Esophagus squamous epithelium (tissue), 5 donors: ENCODE measurements around the gene NPHP3. TPM values are rescaled to one million over a fixed set of nuclear protein-coding genes. Genes with fewer than 3 reads are reported as not detected.

ENCODE experiments used
- DNase-seq: peaks from one replicate; lab custom pipeline; 2025; lab: John Stamatoyannopoulos, UW
- H3K27ac ChIP-seq, 4 donors: fragments of 200-600 bp; sonication (generic); one replicate each; pipeline ENCODE4 v1.5.1; 2016 to 2019; ENCODE audit warnings: mild to moderate bottlenecking in 1 of 4
- H3K27me3 ChIP-seq, 4 donors: fragments of 200-600 bp; sonication (generic); 1 replicate in 3 of 4; 2 replicates in 1 of 4; pipeline versions ENCODE4 v1.5.1 to v1.6.0; 2017 to 2021; ENCODE audit warnings: antibody characterized with exemption in 1 of 4
- H3K36me3 ChIP-seq, 3 donors: fragments of 200-600 bp; sonication (generic); one replicate each; pipeline ENCODE4 v1.5.1; 2016 to 2019
- H3K4me1 ChIP-seq, 3 donors: fragments of 200-600 bp; sonication (generic); one replicate each; pipeline ENCODE4 v1.5.1; 2017 to 2019
- H3K4me3 ChIP-seq, 4 donors: fragments of 200-600 bp; sonication (generic); 1 replicate in 3 of 4; 2 replicates in 1 of 4; pipeline ENCODE4 v1.5.1; 2016 to 2019; ENCODE audit warnings: mild to moderate bottlenecking in 2 of 4, moderate library complexity in 1 of 4
- H3K9me3 ChIP-seq, 3 donors: fragments of 200-600 bp; sonication (generic); one replicate each; pipeline ENCODE4 v1.5.1; 2016 to 2019
- CTCF ChIP-seq, 6 experiments: fragments of 450-650 bp in 4 of 6; fragments of 200-600 bp in 2 of 6; sonication (generic) in 2 of 6; IDR thresholded peaks; one replicate each; pipeline ENCODE4 v1.5.1; 2016 to 2019; ENCODE audit warnings: antibody characterized with exemption in 6 of 6, mild to moderate bottlenecking in 4 of 6, moderate library complexity in 4 of 6
- POLR2A ChIP-seq, 4 donors: fragments of 450-650 bp; IDR thresholded peaks; one replicate each; pipeline ENCODE4 v1.6.1; 2017; ENCODE audit warnings: antibody characterized with exemption in 4 of 4, mild to moderate bottlenecking in 4 of 4, moderate library complexity in 3 of 4
- WGBS, 2 donors: methylation state at CpG; one replicate each; pipeline ENCODE4 v1.1.5; 2018; 5-methylcytosine and 5-hydroxymethylcytosine counted together
- intact Hi-C: fragments of 100-400 bp; cut with DNase I; formaldehyde crosslinking; loops from one replicate; pipeline ENCODE4 v1.15.0; 2022
- total RNA-seq, 4 donors: library from RNA; depleted of rRNA; stranded (reverse); fragments of >200 nt; gene quantifications; one replicate each; pipeline ENCODE4 v1.1.0, GENCODE V29; 2016
- donor health status: DM: yes; HTN: yes; CAD: no.

The NPHP3 gene
- total RNA-seq, 4 donors from 2014 or later = 7.1 to 27.8 (median 9.1) TPM

- 74 to 84% methylated on average over 7 to 8 of the region's 8 CpGs for WGBS, 2 donors
- peak overlapping the region in 1 of 4 donors; percentile 71 for H3K4me3 ChIP-seq
- H3K27ac ChIP-seq = no peak overlapping the region
- H3K36me3 ChIP-seq = no peaks in the 10 kb centered on the region
- intact Hi-C loops = no loop called here
- H3K4me1 ChIP-seq = peaks cover 0 to 56% (median 20%) of the 10 kb centered on the region in 3 donors
- no peaks in the 10 kb centered on the region for H3K9me3 ChIP-seq
- TF ChIP-seq POLR2A (IDR thresholded peaks at IDR 0.05) (no peak), CTCF (IDR thresholded peaks at IDR 0.05) (no peak)
- H3K27me3 ChIP-seq = no peaks in the 10 kb centered on the region
- DNase-seq = no peak
These were observed 64.1 kb downstream of the NPHP3 start for GRCh38 chr3:132657869-132658747.

- H3K27ac ChIP-seq = no peak overlapping the region
These were observed 66.7 kb downstream of the NPHP3 start for GRCh38 chr3:132655471-132655870.

DNA sequence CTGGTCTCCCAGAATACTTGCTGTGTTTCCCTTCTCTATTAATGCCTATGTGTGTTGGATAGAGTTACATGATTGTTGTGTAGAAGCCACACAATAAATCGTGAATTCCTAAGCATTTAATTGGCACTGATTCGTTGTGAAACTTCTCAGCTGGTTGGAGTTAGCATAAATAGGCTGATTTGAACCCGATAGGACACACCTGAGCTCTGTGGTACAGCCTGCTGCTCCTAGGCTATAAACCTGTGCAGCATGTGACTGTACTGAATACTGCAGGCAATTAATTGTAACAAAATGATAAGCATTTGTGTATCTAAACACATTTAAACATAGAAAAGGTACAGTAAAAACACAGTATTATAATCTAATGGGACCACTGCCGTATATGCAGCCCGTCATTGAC lies 67.5 kb downstream of the NPHP3 start:
- WGBS, 2 donors = 78 to 91% methylated on average over 5 of the region's 5 CpGs
- Histone ChIP-seq H3K27me3 (no peaks in the 10 kb centered on the region), H3K4me3 (no peak overlapping the region), H3K36me3 (no peaks in the 10 kb centered on the region), H3K27ac (no peak overlapping the region), H3K4me1 (peaks cover 0 to 33% (median 10%) of the 10 kb centered on the region in 3 donors), H3K9me3 (no peaks in the 10 kb centered on the region)
- no peak for DNase-seq
- intact Hi-C loops = no loop called here
- TF ChIP-seq POLR2A (IDR thresholded peaks at IDR 0.05) (no peak), CTCF (IDR thresholded peaks at IDR 0.05) (no peak)

More at GRCh38 chr3:132655471-132655870, 66.7 kb downstream of the NPHP3 start:
- Histone ChIP-seq H3K36me3 (no peaks in the 10 kb centered on the region), H3K27me3 (no peaks in the 10 kb centered on the region), H3K4me1 (peaks cover 0 to 33% (median 10%) of the 10 kb centered on the region in 3 donors), H3K4me3 (no peak overlapping the region), H3K9me3 (no peaks in the 10 kb centered on the region)
- intact Hi-C loops = no loop called here
- 72 to 81% methylated on average over 2 of the region's 2 CpGs for WGBS, 2 donors
- DNase-seq = no peak
- TF ChIP-seq CTCF (IDR thresholded peaks at IDR 0.05) (no peak), POLR2A (IDR thresholded peaks at IDR 0.05) (no peak)

DNA sequence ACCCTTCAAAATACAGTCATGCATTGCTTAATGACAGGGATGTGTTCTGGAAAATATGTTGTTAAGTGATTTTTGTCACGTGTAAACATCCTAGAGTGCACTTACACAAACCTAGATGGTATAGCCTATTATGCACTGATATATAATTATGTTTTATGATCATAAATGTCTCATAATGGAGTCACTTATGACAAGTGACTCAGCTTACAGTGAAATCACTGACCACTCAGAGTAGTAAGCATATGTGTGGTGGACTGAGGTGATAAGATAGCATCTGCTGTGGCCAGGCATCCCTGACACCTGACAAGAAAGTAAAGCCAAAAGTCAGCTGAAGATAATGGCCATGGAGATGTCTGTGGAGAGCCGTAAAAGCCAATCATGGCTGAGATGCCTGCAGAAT lies 68.0 kb downstream of the NPHP3 start:
- no peak for DNase-seq
- WGBS, 2 donors = 98 to 100% methylated on average over 2 of the region's 2 CpGs
- TF ChIP-seq CTCF (IDR thresholded peaks at IDR 0.05) = no peak
- no peak for TF ChIP-seq POLR2A (IDR thresholded peaks at IDR 0.05)
- H3K9me3 ChIP-seq = no peaks in the 10 kb centered on the region
- H3K27me3 ChIP-seq = no peaks in the 10 kb centered on the region
- intact Hi-C loops = no loop called here
- H3K4me3 ChIP-seq = no peak overlapping the region
- H3K4me1 ChIP-seq = peaks cover 0 to 29% (median 10%) of the 10 kb centered on the region in 3 donors
- no peak overlapping the region for H3K27ac ChIP-seq
- H3K36me3 ChIP-seq = no peaks in the 10 kb centered on the region

DNA sequence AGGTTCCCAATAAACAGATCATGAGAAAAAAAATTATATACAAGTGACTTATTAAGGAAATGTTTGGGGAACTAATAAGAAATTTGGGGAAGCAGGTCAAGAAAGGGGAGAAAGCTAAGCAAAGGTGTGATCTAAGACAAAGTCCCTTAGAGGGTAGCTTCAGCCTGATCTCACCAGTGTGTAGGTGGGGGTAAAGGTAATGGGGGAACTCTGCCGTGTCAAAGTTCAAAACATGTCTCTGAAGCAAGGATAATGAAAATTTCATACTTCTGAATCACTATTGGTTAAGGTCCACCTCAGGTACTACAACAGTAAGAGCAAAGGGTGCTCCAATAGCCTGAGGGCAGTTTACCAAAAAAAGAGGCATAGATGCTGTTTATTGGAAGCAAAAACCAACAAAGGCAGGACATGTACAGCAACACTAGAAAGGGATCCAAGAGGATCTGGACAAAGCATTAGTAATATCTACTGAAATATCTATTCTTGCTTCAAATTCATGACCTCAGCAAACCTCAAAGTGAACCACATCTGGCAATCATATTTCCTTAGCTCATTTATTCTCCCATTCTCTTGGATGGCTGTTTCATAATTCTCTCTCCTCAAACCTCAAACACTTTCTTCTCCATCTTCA lies 69.5 kb downstream of the NPHP3 start:
- H3K4me1 ChIP-seq = peaks cover 0 to 15% (median 0%) of the 10 kb centered on the region in 3 donors
- TF ChIP-seq CTCF (IDR thresholded peaks at IDR 0.05) = no peak
- TF ChIP-seq POLR2A (IDR thresholded peaks at IDR 0.05) = no peak
- no peaks in the 10 kb centered on the region for H3K36me3 ChIP-seq
- no peak overlapping the region for H3K4me3 ChIP-seq
- H3K9me3 ChIP-seq = no peaks in the 10 kb centered on the region
- DNase-seq = no peak
- intact Hi-C loops = no loop called here
- WGBS, 2 donors = 67 to 81% methylated on average over 1 of the region's 1 CpG
- H3K27ac ChIP-seq = no peak overlapping the region
- H3K27me3 ChIP-seq = no peaks in the 10 kb centered on the region
